ENCODE results near the gene PALB2. TPM values are rescaled to one million over a fixed set of nuclear protein-coding genes. Genes with fewer than 3 reads are reported as not detected.
"Not testable (repeated sequence)": the region's sequence is repeated elsewhere in the genome, so short reads cannot be mapped to it uniquely, and the experiment has no call there.

PALB2 gene
- total RNA-seq, 1 donor from 2014 or later, result 14.5 TPM

DNA sequence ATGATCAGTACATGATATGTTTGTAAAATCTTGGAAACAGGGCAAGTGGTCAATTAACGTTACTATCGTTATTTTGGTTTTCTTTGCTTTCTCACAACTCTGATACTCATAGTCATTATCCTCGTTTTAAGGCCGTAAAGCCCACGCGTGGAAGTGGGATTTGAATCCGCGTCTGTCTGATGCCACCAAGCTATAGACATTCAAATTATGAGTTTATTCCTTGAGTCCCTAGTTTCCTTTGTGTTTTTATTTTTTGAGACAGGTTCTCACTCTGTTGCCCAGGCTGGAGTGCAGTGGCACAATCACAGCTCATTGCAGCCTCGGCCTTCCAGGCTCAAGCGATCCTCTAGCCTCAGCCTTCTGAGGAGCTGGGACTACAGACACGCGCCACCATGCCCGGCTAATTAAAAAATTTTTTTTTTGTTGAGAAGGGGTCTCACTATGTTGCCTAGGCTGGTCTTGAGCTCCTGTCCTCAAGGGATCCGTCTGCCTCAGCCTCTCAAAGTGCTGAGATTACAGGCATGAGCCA is 1.2 kb upstream of the PALB2 start:
- DNase-seq (ENCODE audit: low spot score), result no peak
- peaks cover 12% of the 10 kb centered on the region for H3K4me1 Mint-ChIP-seq (ENCODE audit: unreplicated experiment)
- H3K27me3 Mint-ChIP-seq (ENCODE audit: unreplicated experiment), result peaks cover 13% of the 10 kb centered on the region
- H3K4me3 Mint-ChIP-seq (ENCODE audit: unreplicated experiment), result peak overlapping the region; percentile 99
- no peaks in the 10 kb centered on the region for H3K9me3 Mint-ChIP-seq (ENCODE audit: unreplicated experiment)
- peaks cover 22% of the 10 kb centered on the region for H3K36me3 Mint-ChIP-seq (ENCODE audit: low read depth, unreplicated experiment)
- TF ChIP-seq, protein P1, sequence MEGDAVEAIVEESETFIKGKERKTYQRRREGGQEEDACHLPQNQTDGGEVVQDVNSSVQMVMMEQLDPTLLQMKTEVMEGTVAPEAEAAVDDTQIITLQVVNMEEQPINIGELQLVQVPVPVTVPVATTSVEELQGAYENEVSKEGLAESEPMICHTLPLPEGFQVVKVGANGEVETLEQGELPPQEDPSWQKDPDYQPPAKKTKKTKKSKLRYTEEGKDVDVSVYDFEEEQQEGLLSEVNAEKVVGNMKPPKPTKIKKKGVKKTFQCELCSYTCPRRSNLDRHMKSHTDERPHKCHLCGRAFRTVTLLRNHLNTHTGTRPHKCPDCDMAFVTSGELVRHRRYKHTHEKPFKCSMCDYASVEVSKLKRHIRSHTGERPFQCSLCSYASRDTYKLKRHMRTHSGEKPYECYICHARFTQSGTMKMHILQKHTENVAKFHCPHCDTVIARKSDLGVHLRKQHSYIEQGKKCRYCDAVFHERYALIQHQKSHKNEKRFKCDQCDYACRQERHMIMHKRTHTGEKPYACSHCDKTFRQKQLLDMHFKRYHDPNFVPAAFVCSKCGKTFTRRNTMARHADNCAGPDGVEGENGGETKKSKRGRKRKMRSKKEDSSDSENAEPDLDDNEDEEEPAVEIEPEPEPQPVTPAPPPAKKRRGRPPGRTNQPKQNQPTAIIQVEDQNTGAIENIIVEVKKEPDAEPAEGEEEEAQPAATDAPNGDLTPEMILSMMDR (IDR thresholded peaks at IDR 0.05; ENCODE audit: unreplicated experiment), result no peak
- peak overlapping the region; percentile 99 for H3K27ac Mint-ChIP-seq (ENCODE audit: unreplicated experiment)

DNA sequence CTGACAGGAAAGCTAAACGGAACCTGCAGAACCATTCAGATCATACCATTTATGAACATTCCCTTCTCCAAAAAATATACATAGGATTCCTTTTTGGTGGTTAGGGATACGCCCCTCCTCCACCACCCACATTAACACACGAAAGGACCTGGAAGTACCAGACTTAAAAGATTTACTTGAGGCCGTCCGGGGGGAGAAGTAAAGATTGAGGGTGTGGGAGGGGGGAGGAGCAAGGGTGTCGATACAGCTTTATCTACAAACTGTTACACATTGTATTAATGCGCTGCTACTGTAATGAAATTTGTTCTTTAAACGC is 537 bp downstream of the PALB2 start:
- Mint-ChIP-seq H3K36me3 (ENCODE audit: low read depth, unreplicated experiment) (peaks cover 15% of the 10 kb centered on the region), H3K4me1 (ENCODE audit: unreplicated experiment) (peaks cover 12% of the 10 kb centered on the region), H3K4me3 (ENCODE audit: unreplicated experiment) (peak overlapping the region; percentile 99), H3K9me3 (ENCODE audit: unreplicated experiment) (no peaks in the 10 kb centered on the region), H3K27me3 (ENCODE audit: unreplicated experiment) (peaks cover 13% of the 10 kb centered on the region), H3K27ac (ENCODE audit: unreplicated experiment) (peak overlapping the region; percentile 97)
- TF ChIP-seq, protein P1 (IDR thresholded peaks at IDR 0.05; ENCODE audit: unreplicated experiment), result no peak
- DNase-seq (ENCODE audit: low spot score), result no peak

DNA sequence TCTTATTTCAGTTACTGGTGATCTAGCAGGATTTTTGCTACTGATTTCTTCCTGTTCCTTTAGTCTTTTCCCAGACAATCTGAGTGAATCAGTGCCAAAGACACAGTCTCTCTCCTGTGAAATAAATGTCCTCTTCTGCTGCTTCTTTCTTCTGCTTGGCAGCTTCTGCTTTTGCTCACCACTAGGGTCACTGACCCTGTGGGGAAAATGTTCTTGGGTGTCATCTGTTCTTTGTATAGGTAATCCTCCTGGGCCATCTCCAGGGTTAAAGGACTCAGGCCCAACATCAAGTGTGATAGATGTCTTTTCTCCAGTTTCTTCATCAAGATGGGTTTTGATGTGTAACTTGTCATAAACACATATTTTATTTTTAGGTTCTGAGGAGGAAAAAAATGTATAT is 5.2 kb downstream of the PALB2 start:
- TF ChIP-seq, protein P1 (IDR thresholded peaks at IDR 0.05; ENCODE audit: unreplicated experiment), result no peak
- H3K27me3 Mint-ChIP-seq (ENCODE audit: unreplicated experiment), result peaks cover 7% of the 10 kb centered on the region
- no peak overlapping the region for H3K4me3 Mint-ChIP-seq (ENCODE audit: unreplicated experiment)
- H3K9me3 Mint-ChIP-seq (ENCODE audit: unreplicated experiment), result no peaks in the 10 kb centered on the region
- DNase-seq (ENCODE audit: low spot score), result no peak
- peaks cover 9% of the 10 kb centered on the region for H3K4me1 Mint-ChIP-seq (ENCODE audit: unreplicated experiment)
- no peak overlapping the region for H3K27ac Mint-ChIP-seq (ENCODE audit: unreplicated experiment)
- H3K36me3 Mint-ChIP-seq (ENCODE audit: low read depth, unreplicated experiment), result peaks cover 7% of the 10 kb centered on the region

DNA sequence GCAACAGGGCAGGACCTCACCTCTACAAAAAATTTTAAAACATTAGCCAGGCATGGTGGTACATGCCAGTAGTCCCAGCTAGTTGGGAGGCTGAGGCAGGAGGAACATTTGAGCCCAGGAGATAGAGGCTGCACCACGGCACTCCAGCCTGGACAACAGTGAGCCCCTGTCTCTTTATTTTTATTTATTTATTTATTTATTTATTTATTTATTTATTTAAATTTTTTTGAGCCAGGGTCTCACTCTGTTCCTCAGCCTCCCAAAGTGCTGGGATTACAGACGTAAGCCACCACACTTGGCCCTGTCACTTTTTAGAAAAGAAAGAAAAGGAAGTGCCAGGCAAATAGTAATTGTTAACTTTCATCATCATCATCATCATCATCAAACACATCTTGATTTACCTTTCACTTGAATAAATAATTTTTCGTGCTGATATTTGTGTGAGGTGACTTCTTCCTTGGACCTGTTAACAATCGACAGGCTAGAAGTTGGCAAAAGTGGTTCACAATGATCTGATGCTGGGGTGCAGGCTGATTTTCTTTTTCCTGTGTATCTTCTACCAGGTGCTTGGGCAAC is 6.6 kb downstream of the PALB2 start:
- Mint-ChIP-seq H3K9me3 (ENCODE audit: unreplicated experiment) (no peaks in the 10 kb centered on the region), H3K4me1 (ENCODE audit: unreplicated experiment) (no peaks in the 10 kb centered on the region), H3K36me3 (ENCODE audit: low read depth, unreplicated experiment) (peaks cover 4% of the 10 kb centered on the region), H3K27ac (ENCODE audit: unreplicated experiment) (no peak overlapping the region), H3K27me3 (ENCODE audit: unreplicated experiment) (peaks cover 2% of the 10 kb centered on the region), H3K4me3 (ENCODE audit: unreplicated experiment) (no peak overlapping the region)
- no peak for DNase-seq (ENCODE audit: low spot score)
- TF ChIP-seq, protein P1 (IDR thresholded peaks at IDR 0.05; ENCODE audit: unreplicated experiment), result no peak

DNA sequence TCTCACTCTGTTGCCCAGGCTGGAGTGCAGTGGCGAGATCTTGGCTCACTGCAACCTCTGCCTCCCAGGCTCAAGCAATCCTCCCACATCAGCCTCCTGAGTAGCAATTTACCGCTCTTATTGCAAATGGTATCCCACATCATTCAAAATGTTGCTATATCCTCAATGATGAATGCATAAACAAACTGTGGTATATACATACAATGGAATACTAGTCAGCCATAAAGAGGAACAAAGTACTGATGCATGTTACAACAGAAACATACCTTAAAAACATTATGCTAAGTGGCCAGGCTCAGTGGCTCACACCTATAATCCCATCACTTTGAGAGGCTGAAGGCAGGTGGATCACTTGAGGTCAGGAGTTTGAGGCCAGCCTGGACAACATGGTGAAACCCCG is 9.2 kb downstream of the PALB2 start:
- not testable (repeated sequence) for H3K4me3 Mint-ChIP-seq (ENCODE audit: unreplicated experiment); DNase-seq (ENCODE audit: low spot score); H3K4me1 Mint-ChIP-seq (ENCODE audit: unreplicated experiment); H3K9me3 Mint-ChIP-seq (ENCODE audit: unreplicated experiment); H3K36me3 Mint-ChIP-seq (ENCODE audit: low read depth, unreplicated experiment); H3K27me3 Mint-ChIP-seq (ENCODE audit: unreplicated experiment)
- peak overlapping the region; percentile 36 for H3K27ac Mint-ChIP-seq (ENCODE audit: unreplicated experiment)
